IMR-90 (cell line): ENCODE measurements around the gene PM20D2.

Source experiments
- CEBPB ChIP-seq: IDR thresholded peaks from 2 replicates; pipeline ENCODE4 v1.6.1; 2012; ENCODE audit warnings: low read depth, low read length, improper control_type of control experiment
- CTCF ChIP-seq: conservative IDR thresholded peaks from 2 replicates; pipeline ENCODE4 v1.5.1; 2012; ENCODE audit warnings: mild to moderate bottlenecking, low read depth, low read length, improper control_type of control experiment
- FOS ChIP-seq: fragments of 150-350 bp; IDR thresholded peaks from 2 replicates; pipeline ENCODE4 v1.6.1; 2016; ENCODE audit warnings: low read depth, low read length
- MAZ ChIP-seq: IDR thresholded peaks from 2 replicates; pipeline ENCODE4 v1.6.1; 2012; ENCODE audit warnings: low read depth, mild to moderate bottlenecking, low read length, improper control_type of control experiment, moderate library complexity, borderline replicate concordance
- POLR2A ChIP-seq: IDR thresholded peaks from 2 replicates; pipeline ENCODE4 v1.6.1; 2012; ENCODE audit warnings: mild to moderate bottlenecking, low read depth, low read length
- TF ChIP-seq, protein P1 (sequence below): fragments of 150-350 bp; IDR thresholded peaks from 2 replicates; pipeline ENCODE4 v1.6.1; 2017; ENCODE audit warnings: mild to moderate bottlenecking, antibody characterized with exemption, low read length, low read depth

GRCh38 chr6:89205819-89206218, 60.0 kb downstream of the PM20D2 start:
- TF ChIP-seq, protein P1, sequence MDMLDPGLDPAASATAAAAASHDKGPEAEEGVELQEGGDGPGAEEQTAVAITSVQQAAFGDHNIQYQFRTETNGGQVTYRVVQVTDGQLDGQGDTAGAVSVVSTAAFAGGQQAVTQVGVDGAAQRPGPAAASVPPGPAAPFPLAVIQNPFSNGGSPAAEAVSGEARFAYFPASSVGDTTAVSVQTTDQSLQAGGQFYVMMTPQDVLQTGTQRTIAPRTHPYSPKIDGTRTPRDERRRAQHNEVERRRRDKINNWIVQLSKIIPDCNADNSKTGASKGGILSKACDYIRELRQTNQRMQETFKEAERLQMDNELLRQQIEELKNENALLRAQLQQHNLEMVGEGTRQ: no peak
- TF ChIP-seq CTCF: no peak
- no peak for TF ChIP-seq CEBPB
- TF ChIP-seq FOS: no peak
- no peak for TF ChIP-seq POLR2A
- no peak for TF ChIP-seq MAZ
